ENCODE results near the gene CLSTN1. TPM values are rescaled to one million over a fixed set of nuclear protein-coding genes. Genes with fewer than 3 reads are reported as not detected.

Gene CLSTN1
- total RNA-seq, 1 experiment from 2014 or later = 99.3 TPM

GRCh38 chr1:9850442-9851162 lies 26.8 kb upstream of the CLSTN1 start:
- Mint-ChIP-seq H3K27me3 (ENCODE audit: unreplicated experiment) (no peaks in the 10 kb centered on the region), H3K4me3 (ENCODE audit: low read depth, unreplicated experiment) (no peak overlapping the region), H3K36me3 (ENCODE audit: insufficient read depth, unreplicated experiment) (no peaks in the 10 kb centered on the region), H3K9me3 (ENCODE audit: low read depth, unreplicated experiment) (no peaks in the 10 kb centered on the region), H3K4me1 (ENCODE audit: low read depth, unreplicated experiment) (no peaks in the 10 kb centered on the region), H3K27ac (ENCODE audit: unreplicated experiment) (no peak overlapping the region)
- no TSS peak for BruUV-seq (replicated peaks)
- CTCF ChIA-PET = no interaction called here
- DNase-seq = no peak
- TF ChIP-seq, protein P1, sequence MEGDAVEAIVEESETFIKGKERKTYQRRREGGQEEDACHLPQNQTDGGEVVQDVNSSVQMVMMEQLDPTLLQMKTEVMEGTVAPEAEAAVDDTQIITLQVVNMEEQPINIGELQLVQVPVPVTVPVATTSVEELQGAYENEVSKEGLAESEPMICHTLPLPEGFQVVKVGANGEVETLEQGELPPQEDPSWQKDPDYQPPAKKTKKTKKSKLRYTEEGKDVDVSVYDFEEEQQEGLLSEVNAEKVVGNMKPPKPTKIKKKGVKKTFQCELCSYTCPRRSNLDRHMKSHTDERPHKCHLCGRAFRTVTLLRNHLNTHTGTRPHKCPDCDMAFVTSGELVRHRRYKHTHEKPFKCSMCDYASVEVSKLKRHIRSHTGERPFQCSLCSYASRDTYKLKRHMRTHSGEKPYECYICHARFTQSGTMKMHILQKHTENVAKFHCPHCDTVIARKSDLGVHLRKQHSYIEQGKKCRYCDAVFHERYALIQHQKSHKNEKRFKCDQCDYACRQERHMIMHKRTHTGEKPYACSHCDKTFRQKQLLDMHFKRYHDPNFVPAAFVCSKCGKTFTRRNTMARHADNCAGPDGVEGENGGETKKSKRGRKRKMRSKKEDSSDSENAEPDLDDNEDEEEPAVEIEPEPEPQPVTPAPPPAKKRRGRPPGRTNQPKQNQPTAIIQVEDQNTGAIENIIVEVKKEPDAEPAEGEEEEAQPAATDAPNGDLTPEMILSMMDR (IDR thresholded peaks at IDR 0.05; ENCODE audit: unreplicated experiment) = no peak
- intact Hi-C loops (cut with micrococcal nuclease; ENCODE audit: unreplicated experiment) = no loop called here

DNA sequence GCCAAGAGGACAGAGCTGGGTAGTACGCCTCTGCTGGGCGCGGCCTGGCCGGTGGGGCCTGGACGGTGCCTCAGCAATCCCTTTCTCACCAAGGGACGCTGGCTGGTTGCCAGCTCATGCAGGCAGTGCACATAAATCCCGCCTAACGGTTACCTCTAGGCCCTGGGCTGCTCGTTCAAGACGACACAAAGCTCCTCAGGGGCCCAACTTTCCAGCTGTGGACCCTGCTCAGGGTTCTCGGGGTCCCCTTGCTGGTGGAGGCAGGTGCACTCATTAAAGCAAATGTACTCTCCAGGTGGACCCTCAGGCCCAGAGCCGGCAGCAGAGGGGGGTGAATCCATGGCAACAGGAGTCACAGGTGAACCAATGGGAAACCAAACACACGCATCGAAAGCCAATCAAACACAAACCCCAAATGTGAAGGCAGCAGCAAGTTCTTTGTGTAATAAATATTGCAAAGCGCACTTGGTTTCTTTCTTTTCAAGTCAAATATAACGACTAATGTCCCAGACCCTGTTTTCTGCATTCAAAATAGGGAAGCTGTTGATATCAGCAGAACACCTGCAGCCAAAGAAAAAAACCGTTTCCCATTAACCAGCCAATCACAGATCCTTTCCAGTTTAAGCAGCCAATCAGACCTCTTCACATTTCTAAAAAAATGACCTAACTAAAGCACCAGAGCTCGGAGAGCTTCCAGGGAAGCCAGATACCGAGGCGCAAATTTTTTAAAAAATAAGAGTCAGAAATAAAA lies 26.1 kb upstream of the CLSTN1 start:
- Mint-ChIP-seq H3K27me3 (ENCODE audit: unreplicated experiment) (no peaks in the 10 kb centered on the region), H3K9me3 (ENCODE audit: low read depth, unreplicated experiment) (no peaks in the 10 kb centered on the region), H3K4me3 (ENCODE audit: low read depth, unreplicated experiment) (no peak overlapping the region), H3K27ac (ENCODE audit: unreplicated experiment) (no peak overlapping the region), H3K4me1 (ENCODE audit: low read depth, unreplicated experiment) (no peaks in the 10 kb centered on the region), H3K36me3 (ENCODE audit: insufficient read depth, unreplicated experiment) (no peaks in the 10 kb centered on the region)
- DNase-seq = no peak
- intact Hi-C loops (cut with micrococcal nuclease; ENCODE audit: unreplicated experiment) = no loop called here
- BruUV-seq (replicated peaks) = no TSS peak
- CTCF ChIA-PET = interaction anchor here (0.6 kb wide), 1 partner anchor 304 kb away, joined by 4 read pairs; no protein-coding TSS in a partner anchor
- TF ChIP-seq, protein P1 (IDR thresholded peaks at IDR 0.05; ENCODE audit: unreplicated experiment) = no peak

DNA sequence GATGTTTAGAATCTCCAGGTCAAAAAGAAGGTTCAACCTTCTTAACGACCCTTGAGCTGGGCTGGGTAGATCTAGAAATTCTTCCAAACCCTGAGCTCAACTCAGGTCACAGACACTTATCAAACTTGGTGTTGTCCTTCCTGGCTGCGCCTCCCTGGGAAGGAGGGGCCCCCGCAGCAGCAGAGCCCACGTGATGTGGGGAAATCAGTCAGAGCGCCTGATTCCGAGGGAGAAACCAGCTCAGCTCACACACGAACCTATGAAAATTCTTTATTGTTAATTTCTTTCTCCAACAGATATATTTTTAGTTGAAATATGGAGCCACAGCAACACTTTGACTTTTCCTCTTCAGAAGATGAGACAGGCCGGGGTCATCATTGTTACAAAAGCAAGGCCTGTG lies 24.3 kb upstream of the CLSTN1 start:
- no TSS peak for BruUV-seq (replicated peaks)
- no peak overlapping the region for H3K27ac Mint-ChIP-seq (ENCODE audit: unreplicated experiment)
- CTCF ChIA-PET = interaction anchor here (0.7 to 1.1 kb wide), 2 partner anchors 15 to 30 kb away, joined by 3 to 5 read pairs; no protein-coding TSS in a partner anchor

GRCh38 chr1:9847269-9847668 lies 23.5 kb upstream of the CLSTN1 start:
- no TSS peak for BruUV-seq (replicated peaks)
- no peaks in the 10 kb centered on the region for H3K36me3 Mint-ChIP-seq (ENCODE audit: insufficient read depth, unreplicated experiment)
- H3K4me1 Mint-ChIP-seq (ENCODE audit: low read depth, unreplicated experiment) = no peaks in the 10 kb centered on the region
- no peak overlapping the region for H3K27ac Mint-ChIP-seq (ENCODE audit: unreplicated experiment)
- no peaks in the 10 kb centered on the region for H3K27me3 Mint-ChIP-seq (ENCODE audit: unreplicated experiment)
- no peaks in the 10 kb centered on the region for H3K9me3 Mint-ChIP-seq (ENCODE audit: low read depth, unreplicated experiment)
- H3K4me3 Mint-ChIP-seq (ENCODE audit: low read depth, unreplicated experiment) = no peak overlapping the region
- no peak for DNase-seq
- TF ChIP-seq, protein P1 (IDR thresholded peaks at IDR 0.05; ENCODE audit: unreplicated experiment) = no peak
- CTCF ChIA-PET = interaction anchor here (0.6 to 0.7 kb wide), 2 partner anchors 31 to 294 kb away, joined by 3 to 5 read pairs; no protein-coding TSS in a partner anchor
- intact Hi-C loops (cut with micrococcal nuclease; ENCODE audit: unreplicated experiment) = no loop called here

More for the DNA sequence above, 24.3 kb upstream of the CLSTN1 start:
- H3K4me1 Mint-ChIP-seq (ENCODE audit: low read depth, unreplicated experiment) = no peaks in the 10 kb centered on the region
- no peaks in the 10 kb centered on the region for H3K27me3 Mint-ChIP-seq (ENCODE audit: unreplicated experiment)
- no peak for DNase-seq
- no peak overlapping the region for H3K4me3 Mint-ChIP-seq (ENCODE audit: low read depth, unreplicated experiment)
- H3K36me3 Mint-ChIP-seq (ENCODE audit: insufficient read depth, unreplicated experiment) = no peaks in the 10 kb centered on the region
- intact Hi-C loops (cut with micrococcal nuclease; ENCODE audit: unreplicated experiment) = no loop called here
- no peaks in the 10 kb centered on the region for H3K9me3 Mint-ChIP-seq (ENCODE audit: low read depth, unreplicated experiment)
- TF ChIP-seq, protein P1 (IDR thresholded peaks at IDR 0.05; ENCODE audit: unreplicated experiment) = no peak

Measured in Calu3 (cell line).